GM21390 (cell line): Measurements from ENCODE around the gene ANKS6.

Experiments
- ATAC-seq: cut with Tn5 transposase; IDR thresholded peaks from one replicate; pipeline ENCODE4 v1.9.1; 2021; ENCODE audit not compliant: unreplicated experiment

ANKS6 gene

DNA sequence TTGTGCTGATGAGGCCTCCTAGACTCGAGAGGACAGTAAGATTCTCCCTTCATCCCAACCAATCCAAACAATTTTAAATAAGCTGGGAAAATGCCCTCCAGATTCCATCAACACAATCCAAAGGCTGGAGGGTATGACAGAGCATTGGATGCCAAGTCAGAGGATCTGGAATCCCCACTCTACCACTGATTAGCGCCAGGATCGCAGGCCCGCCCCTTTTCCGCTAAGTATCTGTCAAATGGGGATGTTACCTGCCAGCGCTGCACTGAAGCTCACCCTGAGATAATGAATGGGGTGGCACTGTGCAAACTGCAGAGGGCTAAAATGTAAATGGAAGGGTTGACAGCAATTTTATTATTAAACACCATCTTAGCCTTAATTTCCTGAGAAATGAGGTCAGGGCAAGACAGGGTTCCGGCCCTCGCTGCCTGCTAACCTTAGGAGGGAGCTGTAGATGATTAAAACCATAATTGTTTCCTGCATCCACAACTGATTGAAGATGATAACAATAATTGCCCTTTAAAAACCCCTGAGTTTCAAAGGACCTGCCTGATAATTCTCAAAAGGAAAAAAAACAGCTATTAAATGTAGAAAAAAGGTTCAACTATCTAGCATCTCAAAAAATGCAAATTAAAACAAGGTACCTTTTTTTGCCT, 56.0 kb downstream of the ANKS6 start:
- no peak for ATAC-seq

DNA sequence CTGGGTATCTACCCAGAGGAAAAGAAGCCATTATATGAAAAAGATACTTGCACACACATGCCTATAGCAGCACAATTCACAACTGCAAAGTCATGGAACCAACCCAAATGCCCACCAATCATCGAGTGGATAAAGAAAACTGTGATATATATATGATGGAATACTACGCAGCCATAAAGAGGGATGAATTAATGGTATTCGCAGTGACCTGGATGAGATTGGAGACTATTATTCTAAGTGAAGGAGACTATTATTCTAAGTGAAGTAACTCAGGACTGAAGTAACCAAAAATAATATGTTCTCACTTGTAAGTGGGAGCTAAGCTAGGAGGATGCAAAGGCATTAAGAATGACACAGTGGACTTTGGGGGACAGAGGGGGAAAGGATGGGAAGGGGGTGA, 57.6 kb downstream of the ANKS6 start:
- no peak for ATAC-seq

DNA sequence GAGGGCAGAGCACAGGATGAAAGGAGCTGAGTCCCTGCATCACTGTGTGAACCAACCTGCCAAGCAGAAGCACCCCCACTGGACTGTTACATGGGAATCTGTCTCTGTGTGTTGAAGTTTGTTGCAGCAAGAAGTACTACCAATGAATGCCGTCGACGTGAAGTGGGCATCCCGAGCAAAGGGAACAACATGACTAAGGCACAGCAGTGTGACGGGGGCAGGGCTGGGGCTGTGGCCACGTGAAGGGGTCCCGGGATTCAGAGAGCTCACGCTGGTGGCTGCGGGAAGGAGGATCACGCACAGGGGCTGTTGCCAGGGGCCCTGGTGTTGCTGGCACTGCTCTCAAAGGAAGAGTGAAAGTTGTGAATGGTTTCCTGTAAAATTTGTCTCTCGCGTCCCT, 60.1 kb downstream of the ANKS6 start:
- ATAC-seq, result no peak

DNA sequence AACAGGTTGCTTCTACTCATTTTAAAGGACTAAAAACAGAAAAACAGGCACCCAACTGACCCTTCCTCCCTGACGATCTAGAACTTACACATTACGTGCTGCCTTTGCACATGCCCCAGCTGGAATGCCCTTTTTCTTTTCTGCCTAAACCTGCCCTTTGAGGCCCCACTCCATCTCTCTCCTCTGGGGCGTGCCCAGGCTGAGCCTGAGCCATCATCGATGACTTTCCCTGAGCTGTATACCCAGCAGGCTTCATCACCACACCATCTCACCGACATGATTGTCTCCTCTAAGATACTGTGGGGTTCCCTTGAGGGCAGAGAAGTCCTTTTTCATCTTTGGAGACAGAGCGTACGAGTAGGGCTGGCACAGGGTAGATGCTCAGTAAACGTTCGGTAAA, 63.6 kb downstream of the ANKS6 start:
- no peak for ATAC-seq

DNA sequence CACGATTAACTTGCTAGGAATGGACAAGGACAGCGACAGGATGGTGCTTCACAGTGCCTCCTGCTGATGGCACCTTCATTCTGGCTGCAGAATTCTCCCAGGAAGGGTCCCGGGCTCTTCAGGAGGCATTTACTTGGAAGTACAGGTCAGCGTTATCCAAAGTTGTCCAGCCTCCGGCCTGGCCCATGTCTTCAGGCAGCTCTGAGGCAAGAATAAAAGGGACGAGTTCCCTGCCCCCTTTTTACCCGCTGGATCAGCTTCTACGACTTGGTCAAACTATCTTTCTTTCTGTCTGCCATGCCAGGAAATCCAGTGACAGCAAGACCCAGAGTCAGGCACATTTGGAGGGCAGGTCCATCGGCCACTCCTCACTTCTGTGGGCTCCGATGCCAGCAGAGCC, 64.3 kb downstream of the ANKS6 start:
- no peak for ATAC-seq

DNA sequence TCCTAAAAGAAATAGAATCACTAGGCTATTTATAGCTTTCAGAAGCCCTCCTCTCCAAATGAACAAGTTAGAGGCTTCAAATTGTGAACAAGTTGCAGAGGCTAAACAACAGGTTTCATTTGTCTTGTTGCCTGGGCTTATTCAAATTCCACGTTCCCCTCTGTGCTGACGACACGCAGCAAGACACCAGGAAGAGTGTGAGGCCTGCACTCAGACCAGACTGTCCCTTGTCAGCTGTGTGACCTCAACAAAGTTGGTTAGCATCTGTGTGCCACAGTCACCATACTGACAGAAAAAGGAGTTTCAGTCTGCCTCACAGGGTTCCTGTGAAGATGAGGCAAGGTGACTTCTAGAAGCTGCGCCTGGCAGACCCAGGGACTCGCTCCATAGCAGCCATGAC, 65.5 kb downstream of the ANKS6 start:
- ATAC-seq, result no peak

DNA sequence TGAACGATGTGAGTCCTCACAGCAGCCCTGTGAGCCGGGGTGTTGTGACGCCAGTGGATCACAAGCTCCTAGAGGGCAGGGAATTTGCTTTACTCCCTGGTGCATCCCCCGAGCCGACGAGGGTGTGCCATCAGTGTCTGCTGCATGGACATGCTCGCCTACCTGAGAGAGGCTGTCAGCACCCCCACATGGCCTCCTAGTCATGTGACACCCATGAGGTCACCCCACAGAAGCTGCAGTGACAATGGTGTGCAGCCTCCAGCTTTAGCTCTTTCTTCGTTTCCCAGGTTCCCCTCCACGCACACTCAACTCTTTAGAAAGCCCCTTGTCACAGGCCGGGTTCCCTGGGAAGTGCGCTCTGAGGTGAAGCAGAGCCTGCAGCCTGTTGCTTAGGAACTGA, 67.9 kb downstream of the ANKS6 start:
- ATAC-seq, result no peak

DNA sequence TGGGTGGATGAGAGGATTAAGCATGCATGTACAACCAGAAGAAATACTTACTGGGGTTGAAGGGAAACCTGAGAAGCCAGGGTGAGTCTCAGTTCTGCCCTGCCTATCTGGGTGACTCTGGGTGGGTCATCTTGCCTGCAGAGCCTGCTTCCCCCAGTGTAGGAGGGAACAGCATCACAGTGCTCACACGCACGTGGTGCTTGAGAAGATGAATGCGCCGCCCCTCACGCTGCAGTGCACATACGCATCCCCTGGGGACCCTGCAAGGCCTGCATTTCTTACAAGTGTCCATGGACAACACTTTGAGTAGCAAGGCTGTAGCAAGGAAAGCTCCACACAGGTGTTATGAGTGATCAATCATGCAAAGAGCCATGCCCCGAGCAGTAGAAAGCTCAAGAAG, 68.9 kb downstream of the ANKS6 start:
- no peak for ATAC-seq

DNA sequence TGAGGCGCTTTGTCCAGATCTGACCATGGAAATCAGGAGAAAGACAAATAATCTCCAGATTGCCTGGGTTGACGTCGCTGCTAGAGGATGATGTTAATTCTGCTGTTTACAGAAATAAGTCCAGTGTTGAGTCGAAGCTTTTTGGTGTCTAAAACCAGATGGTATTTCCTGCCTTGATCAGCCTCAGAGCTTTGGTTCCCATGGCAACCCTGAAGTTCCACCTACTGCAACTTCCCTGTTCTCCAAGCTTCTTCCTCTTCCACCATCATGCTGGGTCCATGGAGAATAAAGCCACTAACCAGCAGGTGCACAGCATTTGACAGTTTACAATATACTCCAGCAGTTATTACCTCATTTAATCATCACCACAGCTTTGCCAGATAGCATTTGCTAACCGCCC, 69.6 kb downstream of the ANKS6 start:
- ATAC-seq, result no peak

DNA sequence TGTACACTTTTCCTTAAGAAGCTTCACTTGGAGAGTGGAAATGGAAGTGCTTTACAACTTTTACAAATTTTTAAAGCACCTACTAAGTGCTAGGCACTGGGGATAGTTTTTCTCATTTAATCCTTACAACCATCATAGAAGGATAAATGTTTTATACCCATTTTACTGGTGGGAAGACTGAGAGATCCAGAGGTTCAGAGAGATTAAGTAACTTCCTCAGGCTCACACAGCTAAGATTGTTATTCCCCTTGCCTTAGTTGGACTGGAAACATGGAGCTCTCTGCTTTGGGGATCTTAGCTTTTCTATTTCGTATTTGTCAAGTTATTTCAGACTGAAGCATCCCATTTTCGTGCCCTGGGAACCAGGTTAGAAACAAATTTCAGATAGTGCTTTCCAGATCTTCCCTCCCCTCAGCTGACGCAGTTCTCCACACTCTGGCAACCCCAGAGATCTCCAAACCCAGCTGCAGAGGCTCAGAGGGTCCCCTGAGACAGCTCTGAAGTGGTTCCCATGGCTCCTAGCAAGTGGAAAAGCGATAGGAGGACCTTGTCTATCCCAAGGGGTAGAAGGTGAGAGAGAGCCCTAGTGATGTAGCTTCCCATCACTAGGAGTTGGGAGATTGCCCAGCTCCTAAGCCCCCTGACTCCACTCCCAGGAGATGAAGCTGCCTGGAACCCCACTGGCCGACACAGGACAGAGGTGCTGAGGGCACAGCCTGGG, 71.4 kb downstream of the ANKS6 start:
- no peak for ATAC-seq

DNA sequence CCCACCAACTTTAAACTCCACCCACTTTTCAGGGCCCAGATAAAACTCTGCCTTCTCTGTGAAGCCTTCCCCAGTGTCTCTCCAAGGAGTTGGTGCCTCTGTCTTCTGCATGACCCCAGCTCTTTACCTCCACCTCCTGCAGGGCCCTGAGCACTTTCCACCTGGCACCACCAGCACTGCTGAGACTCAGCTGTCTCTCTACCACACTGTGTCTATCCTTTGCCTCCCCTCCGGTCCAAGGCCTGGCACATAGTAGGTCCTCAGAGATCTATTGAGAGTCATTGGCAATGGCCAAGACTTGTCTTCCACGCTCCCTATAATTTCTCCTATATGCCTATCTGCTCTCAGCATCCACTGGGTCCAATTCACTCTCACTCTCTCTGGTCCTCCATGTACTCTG, 74.7 kb downstream of the ANKS6 start:
- ATAC-seq, result no peak

DNA sequence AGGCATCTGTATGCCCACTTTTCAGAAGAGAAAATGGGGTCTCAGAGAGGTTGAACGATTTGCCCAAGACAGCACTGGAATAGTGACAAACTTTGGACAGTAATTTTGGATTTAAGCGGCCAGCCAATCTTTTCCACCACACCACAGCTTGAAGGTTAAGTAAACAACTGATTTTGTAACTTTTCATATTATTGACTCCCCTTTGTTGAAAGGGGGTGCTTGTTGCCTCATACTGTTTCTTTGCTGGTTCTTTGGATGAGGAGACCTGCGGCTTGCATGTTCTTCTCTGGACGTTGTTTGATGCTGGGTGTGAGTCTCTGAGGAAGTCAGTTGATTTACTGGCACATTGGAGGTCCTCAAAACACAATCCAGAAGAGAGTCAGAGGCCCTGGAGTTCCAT, 76.0 kb downstream of the ANKS6 start:
- ATAC-seq, result no peak

DNA sequence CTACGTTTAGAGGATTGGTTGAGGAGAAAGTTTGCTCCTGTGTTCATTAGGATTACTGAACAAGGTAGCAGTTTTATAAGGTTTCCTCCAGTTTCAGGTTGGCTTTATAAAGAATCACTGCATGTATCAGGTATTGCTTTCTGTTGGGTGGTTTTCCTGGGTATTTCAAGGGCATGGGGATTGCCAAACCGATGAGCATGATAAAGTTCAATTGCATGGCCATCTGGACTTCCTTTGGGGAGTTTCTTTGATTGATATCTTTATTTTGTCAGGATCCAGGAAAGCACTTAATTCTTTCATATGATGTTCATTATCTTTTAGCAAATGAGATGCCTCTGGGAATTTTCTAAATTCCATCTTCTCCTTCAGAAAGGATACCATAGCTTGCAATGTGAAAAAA, 77.3 kb downstream of the ANKS6 start:
- no peak for ATAC-seq

DNA sequence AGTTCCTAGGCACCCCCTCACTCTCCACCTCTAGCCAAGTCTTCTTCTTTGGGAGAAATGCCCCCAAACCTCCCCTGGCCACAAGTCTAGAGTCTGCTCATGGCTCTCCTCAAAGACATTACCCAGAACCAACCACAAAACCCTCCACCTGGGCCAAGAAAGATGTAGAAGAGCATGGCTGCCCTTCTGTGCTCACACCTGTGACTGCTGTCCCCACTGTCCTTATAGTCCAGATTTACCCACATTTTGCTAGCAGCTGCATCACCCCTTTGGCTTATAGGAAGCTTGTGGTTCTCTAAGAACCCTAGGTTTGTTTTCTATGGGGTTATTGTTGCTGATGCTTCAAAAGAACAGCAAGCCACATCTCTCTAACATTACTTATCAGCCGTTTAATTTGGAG, 81.5 kb downstream of the ANKS6 start:
- ATAC-seq, result no peak

DNA sequence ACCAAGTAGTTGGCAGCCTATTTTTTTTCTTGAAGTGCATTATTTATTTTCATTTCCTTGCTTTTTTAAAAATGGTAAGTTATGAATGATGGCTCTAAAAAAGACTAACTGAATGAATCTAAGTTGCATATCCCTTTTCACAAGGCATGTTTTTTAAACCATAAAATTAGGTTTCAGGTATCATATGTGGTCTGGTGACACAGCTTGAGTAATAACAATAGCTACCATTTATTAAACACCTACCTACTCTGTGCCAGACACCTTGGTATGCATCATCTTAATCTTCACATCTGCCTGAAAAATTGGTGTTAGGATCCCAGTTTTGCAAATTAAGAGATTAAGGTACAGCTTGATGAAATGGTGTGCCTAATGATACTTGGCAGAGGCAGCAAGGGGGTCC, 83.4 kb downstream of the ANKS6 start:
- ATAC-seq, result no peak

DNA sequence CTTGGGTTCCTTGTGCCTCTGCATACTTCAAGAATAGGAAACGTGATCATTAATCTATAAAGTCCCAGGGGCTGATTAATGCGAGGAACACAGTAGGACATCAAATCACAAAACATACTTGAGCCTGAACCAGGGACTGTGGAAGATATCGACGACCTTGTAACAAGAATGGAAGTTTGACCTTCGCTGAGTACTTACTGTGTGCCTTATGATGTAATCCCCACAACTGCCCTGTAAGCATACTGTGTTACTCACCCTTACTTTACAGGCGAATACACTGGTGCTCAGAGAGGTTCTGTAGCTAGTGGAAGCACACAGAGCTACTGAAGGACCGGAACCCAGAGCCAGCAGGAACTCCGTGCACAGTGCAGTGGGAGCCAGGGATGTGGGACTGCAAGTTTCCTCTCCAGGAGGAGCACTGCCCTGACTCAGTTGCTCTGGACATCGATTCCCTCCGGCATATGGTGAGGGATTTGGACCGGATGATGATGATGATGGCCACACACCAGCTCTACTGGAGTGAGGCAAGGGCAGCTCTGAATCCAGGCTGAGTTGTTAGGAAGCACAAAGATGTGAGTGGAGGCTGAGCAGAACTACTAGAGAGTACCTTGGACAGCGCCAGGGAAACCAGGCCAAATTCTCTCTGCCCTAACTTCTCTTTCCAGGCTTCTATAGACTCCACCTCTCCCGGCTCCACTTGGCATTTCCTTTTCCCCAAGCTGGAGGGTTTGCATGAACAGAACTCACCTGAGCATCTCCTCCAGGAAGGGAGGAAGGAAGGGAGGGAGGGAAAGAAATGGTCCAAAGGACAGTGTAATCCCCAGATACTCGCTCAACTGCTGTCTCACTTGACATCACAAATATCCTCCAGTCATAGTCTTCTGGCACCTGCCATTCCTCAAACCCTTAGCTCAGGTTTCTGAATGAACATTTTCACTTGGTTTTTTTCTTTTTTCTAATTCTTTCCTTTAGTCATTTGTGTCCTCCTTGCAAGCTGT, 86.1 kb downstream of the ANKS6 start:
- no peak for ATAC-seq

DNA sequence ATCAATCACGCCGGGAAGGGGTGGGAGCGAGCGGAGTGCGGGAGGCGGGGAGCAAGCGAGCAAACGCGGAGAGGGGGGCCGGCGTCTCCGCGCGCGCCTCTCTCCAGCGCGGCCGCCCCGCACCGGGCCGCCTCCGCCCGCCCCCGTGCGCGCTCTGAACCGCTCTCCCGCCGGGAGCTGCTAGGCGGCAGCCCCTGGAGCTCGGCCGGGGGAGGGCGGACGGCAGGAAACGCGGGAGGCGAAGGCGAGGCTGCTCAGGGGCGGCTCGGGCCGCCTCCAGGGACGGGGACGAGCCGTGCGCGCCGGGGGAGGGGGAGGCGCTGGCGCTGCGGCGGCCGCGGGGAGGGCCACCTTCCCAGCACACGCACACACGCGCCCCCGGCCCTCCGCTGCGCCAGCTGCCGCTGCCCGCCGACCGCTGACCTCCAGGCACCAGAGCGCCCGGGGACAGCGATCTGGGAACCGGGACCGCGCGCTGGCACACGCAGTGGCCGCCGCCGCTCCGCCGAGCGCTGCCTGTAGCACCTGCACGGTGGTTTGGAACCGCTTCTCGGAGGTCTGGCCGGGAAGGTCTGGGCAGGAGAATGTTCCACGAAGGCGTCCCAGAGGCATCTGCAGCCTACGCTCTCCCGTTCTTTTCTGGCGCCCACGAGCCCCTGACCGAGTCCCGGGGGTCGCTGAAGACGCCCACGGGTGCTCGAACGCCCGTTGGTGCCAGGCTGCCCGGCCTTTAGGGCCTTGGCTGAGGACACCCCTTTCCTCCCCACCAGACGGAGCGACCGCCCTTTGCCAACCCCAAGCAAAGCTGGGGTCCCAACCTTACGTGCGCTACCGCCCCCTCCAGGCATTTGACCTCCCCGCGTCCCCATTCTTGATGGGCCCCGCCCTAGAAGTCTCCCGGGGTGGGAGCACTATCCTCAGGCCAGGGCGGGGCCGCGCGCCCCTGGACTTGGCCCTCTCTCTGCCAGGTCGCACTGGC, 87.1 kb downstream of the ANKS6 start, which contains the start of gene GABBR2:
GABBR2 (minus strand) TSS at position 3 of the 979 bp plus-strand sequence. CDS start 198 bp downstream, outside the sequence.
- ATAC-seq, result no peak

DNA sequence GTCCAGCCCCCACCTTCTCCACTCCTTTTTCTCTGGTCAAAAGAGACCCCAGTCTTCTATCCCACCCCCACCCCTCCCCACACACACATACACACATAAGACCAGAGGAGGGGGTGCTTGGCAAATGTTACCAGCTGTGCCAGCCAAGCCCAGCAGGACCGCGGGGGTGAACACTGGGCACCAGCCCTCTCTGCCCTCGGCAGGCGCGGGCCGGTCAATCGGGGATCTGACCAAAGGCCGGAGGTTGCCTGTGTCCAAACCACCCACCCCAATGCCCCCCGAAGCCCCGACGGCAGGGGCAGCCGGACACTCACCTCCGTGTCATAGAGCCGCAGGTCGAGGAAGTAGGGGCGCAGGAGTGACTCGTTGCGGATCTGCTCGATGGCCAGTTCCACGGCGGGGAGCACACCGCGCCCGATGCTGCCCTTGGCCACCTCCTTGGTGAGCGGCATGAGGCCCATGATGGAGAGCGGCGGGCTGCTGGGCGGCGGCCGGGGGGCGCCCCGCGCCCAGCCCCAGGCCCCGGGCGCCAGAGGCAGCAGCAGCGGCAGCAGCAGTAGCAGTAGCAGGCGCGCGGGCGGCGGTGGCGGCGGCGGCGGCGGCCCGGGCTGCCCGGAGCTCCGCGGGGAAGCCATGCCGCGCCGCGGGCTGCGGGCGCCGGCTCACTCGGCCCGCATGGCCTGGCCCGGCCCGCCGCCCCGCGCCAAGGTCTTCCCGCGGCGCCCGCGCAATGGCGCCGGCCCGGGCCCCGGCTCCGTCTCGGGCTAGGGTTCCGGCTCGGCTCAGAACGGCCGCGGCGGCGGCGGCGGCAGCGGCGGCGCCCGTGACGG, 88.0 kb downstream of the ANKS6 start:
- ATAC-seq, result no peak
